ENCODE measurements around the gene CCNG2. TPM values are rescaled to one million over a fixed set of nuclear protein-coding genes. Genes with fewer than 3 reads are reported as not detected.

The CCNG2 gene
- total RNA-seq, 4 donors from 2014 or later: 24.7 to 41.8 (median 29.2) TPM

DNA sequence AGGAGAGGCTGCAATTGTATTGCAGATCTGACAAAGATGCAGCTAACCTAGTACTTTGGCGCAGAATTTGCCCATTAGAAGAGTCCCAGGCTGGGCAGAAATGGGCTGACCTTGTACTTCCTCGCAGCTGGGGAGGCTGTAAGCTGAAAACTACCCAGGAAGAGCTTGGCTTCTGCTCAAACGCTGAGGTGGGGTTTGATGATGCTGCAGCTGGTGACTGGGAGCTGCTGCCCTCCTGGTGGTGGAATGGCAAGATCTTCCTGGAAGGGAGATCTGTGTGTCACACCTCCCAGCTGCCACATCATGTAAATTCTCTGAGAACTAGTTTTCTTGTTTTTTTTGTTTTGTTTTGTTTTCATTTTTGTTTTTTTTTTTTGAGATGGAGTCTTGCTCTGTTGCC is 17.4 kb downstream of the CCNG2 start:
- intact Hi-C loops (cut with DNase I): no loop called here
- H3K4me3 ChIP-seq (replicated peaks in 1 of 3): no peak overlapping the region
- no peaks in the 10 kb centered on the region for H3K9me3 ChIP-seq
- no peak overlapping the region for H3K27ac ChIP-seq
- no peak for TF ChIP-seq POLR2A (IDR thresholded peaks at IDR 0.05)
- TF ChIP-seq, protein P1, sequence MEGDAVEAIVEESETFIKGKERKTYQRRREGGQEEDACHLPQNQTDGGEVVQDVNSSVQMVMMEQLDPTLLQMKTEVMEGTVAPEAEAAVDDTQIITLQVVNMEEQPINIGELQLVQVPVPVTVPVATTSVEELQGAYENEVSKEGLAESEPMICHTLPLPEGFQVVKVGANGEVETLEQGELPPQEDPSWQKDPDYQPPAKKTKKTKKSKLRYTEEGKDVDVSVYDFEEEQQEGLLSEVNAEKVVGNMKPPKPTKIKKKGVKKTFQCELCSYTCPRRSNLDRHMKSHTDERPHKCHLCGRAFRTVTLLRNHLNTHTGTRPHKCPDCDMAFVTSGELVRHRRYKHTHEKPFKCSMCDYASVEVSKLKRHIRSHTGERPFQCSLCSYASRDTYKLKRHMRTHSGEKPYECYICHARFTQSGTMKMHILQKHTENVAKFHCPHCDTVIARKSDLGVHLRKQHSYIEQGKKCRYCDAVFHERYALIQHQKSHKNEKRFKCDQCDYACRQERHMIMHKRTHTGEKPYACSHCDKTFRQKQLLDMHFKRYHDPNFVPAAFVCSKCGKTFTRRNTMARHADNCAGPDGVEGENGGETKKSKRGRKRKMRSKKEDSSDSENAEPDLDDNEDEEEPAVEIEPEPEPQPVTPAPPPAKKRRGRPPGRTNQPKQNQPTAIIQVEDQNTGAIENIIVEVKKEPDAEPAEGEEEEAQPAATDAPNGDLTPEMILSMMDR (IDR thresholded peaks at IDR 0.05): no peak
- no peak for DNase-seq
- H3K27me3 ChIP-seq: no peaks in the 10 kb centered on the region
- WGBS, 2 donors: 68 to 72% methylated on average over 3 of the region's 3 CpGs
- no peaks in the 10 kb centered on the region for H3K4me1 ChIP-seq
- H3K36me3 ChIP-seq: peaks cover 0 to 2% of the 10 kb centered on the region in 2 donors

DNA sequence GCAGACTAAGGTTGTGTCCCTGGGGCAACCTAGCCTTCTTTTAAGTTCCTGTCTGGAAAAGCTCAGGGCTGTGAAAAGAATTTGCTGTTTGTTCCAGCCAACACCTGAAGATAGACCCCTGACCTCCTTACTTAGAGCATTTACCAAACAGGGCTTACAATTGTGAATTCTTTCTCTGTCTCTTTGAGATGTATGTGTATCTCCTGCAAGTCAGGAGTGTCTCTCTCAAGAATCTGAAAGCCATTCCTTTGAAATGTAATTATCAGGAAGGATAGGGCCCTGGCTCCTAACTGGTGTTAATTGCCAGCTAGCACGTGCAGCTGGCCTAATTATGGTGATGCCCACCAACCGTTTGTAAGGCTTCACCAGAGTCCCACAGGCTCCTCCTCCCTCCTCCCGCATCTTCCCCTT is 18.2 kb downstream of the CCNG2 start:
- no peak for DNase-seq
- TF ChIP-seq, protein P1 (IDR thresholded peaks at IDR 0.05): no peak
- no peak for TF ChIP-seq POLR2A (IDR thresholded peaks at IDR 0.05)
- Histone ChIP-seq H3K4me1 (no peaks in the 10 kb centered on the region), H3K9me3 (no peaks in the 10 kb centered on the region), H3K36me3 (no peaks in the 10 kb centered on the region), H3K27me3 (no peaks in the 10 kb centered on the region), H3K4me3 (replicated peaks in 1 of 3) (no peak overlapping the region), H3K27ac (no peak overlapping the region)
- intact Hi-C loops (cut with DNase I): no loop called here
- WGBS, 2 donors: 56 to 65% methylated on average over 3 of the region's 3 CpGs

GRCh38 chr4:77176640-77177039 is 19.6 kb downstream of the CCNG2 start:
- 64 to 67% methylated on average over 6 of the region's 6 CpGs for WGBS, 2 donors
- DNase-seq: no peak
- Histone ChIP-seq H3K27me3 (no peaks in the 10 kb centered on the region), H3K4me1 (no peaks in the 10 kb centered on the region), H3K36me3 (no peaks in the 10 kb centered on the region), H3K4me3 (replicated peaks in 1 of 3) (no peak overlapping the region), H3K9me3 (no peaks in the 10 kb centered on the region), H3K27ac (no peak overlapping the region)
- TF ChIP-seq POLR2A (IDR thresholded peaks at IDR 0.05): no peak
- TF ChIP-seq, protein P1 (IDR thresholded peaks at IDR 0.05): no peak
- intact Hi-C loops (cut with DNase I): no loop called here

GRCh38 chr4:77177199-77177598 is 20.2 kb downstream of the CCNG2 start:
- Histone ChIP-seq H3K27ac (no peak overlapping the region), H3K9me3 (no peaks in the 10 kb centered on the region), H3K4me3 (replicated peaks in 1 of 3) (no peak overlapping the region), H3K27me3 (no peaks in the 10 kb centered on the region), H3K36me3 (no peaks in the 10 kb centered on the region), H3K4me1 (no peaks in the 10 kb centered on the region)
- DNase-seq: no peak
- TF ChIP-seq, protein P1 (IDR thresholded peaks at IDR 0.05): no peak
- no peak for TF ChIP-seq POLR2A (IDR thresholded peaks at IDR 0.05)
- WGBS, 2 donors: 82 to 88% methylated on average over 3 of the region's 3 CpGs
- intact Hi-C loops (cut with DNase I): no loop called here

GRCh38 chr4:77178560-77178959 is 21.6 kb downstream of the CCNG2 start:
- no peak for DNase-seq
- no peak for TF ChIP-seq POLR2A (IDR thresholded peaks at IDR 0.05)
- TF ChIP-seq, protein P1 (IDR thresholded peaks at IDR 0.05): no peak
- no peaks in the 10 kb centered on the region for H3K4me1 ChIP-seq
- 96 to 99% methylated on average over 2 of the region's 2 CpGs for WGBS, 2 donors
- no peaks in the 10 kb centered on the region for H3K36me3 ChIP-seq
- no peak overlapping the region for H3K27ac ChIP-seq
- no peaks in the 10 kb centered on the region for H3K9me3 ChIP-seq
- no peak overlapping the region for H3K4me3 ChIP-seq (replicated peaks in 1 of 3)
- no peaks in the 10 kb centered on the region for H3K27me3 ChIP-seq
- intact Hi-C loops (cut with DNase I): no loop called here

Data from thyroid gland (tissue), 4 donors.